ENCODE results near the gene ZSCAN22. TPM values are rescaled to one million over a fixed set of nuclear protein-coding genes. Genes with fewer than 3 reads are reported as not detected.

The ZSCAN22 gene
- total RNA-seq, 1 experiment from 2014 or later: 3.6 TPM

GRCh38 chr19:58351558-58351878, 24.7 kb downstream of the ZSCAN22 start:
- no peak for DNase-seq (ENCODE audit: low read depth)

DNA sequence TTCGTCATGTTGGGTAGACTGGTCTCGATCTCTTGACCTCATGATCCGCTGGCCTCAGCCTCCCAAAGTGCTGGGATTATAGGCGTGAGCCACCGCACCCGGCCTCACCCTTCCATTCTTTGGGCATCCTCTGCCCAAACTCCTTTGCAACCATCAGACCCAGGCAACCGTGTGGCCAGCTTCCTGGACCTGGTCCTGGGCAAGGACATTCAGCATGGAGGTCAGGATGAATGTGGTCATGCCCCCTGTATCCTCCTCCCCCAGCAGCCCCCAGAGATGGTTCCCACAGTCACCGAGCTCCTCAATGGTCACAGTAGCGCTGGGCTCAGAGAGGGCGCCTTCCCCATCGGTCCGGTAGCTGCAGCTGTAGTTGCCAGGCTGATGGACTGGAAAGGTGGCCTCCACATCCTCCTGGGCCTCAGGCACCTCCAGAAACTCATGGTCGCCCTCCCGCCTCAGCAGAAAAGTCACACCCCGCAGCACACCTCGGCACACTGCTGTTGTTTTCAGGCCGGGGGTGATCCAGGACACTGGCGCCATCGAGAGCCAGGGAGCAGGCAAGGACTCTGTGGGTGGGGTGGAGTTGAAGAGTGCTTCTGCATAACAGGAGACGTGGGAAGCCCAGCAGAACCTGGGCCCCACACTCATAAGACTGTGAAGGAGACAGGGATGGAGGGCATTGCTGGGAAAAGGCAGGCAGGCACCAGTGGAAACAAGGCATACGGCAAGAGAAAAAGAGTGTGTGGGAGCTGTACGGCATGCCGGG, 25.4 kb downstream of the ZSCAN22 start:
- DNase-seq (ENCODE audit: low read depth): no peak

DNA sequence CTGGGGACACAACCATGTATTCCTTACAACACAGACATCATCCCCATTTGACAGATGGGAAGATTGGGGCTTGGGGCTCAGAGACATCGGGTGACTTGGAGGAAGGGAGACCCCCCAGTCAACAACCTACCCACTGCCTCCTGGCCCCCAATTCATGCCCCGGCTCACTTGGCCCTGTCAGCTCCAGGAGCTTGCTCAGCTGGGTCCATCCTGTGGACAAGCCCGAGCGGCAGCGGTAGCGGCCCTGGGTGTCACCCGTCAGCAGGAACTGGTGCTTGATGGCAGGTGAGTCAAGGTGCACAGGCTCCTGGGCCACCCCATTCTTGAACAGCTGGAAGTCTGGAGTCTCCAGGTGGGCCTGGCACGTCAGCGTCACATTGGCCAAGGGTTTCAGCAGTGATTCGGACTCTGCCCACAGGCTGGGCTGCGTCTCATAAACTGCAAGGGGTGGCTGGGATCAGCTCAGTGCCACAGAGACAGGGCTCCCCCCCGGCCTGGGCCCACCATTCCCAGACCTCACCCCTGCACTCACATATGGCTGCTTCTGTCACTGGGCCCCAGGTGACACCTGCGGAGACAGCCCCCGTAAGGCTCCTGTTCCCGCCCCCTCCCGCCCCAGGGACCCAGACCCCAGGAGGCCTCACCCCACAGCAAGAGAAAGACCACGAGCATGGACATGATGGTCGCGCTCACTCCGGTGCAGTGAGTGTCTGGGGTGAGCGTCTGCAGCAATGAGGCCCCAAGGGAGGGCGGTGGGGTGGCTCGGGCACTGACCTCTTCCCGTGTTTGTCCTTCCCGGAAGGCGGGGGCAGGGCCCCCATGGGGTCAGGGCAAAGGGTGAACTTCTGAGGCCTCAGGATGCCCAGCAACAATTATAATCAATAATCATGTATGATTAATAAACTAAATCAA, 26.2 kb downstream of the ZSCAN22 start, which contains the start of gene A1BG:
Gene A1BG, minus strand, starts transcription at position 733 of the 912 bp plus-strand sequence. Its CDS starts 55 bp downstream, at position 678.
- DNase-seq (ENCODE audit: low read depth): no peak

- no peak for DNase-seq (ENCODE audit: low read depth)
These were observed 27.1 kb downstream of the ZSCAN22 start for GRCh38 chr19:58353717-58354477.

GRCh38 chr19:58354478-58355030, 27.8 kb downstream of the ZSCAN22 start:
- DNase-seq (ENCODE audit: low read depth): no peak

DNA sequence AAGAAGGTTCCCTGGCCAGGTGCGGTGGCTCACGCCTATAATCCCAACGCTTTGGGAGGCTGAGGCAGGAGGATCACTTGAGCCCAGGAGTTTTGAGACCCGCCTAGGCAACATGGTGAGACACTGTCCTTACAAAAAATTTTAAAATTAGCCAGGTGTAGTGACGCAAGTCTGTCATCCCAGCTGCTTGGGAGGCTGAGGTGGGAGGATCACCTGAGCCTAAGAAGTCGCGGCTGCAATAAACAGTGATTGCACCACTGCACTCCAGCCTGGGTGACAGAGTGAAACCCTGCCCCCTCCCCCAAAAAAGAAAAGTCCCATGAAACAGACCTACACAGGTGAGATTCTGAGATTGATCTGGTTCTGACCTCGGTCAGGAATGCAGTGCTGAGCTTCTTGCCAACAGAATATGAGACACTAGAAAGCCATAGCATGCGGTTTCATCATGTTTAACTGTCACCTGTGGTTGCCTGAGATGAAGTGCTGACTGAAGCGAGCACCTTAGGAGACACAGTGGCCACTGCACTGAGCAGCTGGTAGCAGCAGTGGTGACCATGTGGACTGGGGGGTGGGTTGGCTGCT, 28.5 kb downstream of the ZSCAN22 start:
- no peak for DNase-seq (ENCODE audit: low read depth)

DNA sequence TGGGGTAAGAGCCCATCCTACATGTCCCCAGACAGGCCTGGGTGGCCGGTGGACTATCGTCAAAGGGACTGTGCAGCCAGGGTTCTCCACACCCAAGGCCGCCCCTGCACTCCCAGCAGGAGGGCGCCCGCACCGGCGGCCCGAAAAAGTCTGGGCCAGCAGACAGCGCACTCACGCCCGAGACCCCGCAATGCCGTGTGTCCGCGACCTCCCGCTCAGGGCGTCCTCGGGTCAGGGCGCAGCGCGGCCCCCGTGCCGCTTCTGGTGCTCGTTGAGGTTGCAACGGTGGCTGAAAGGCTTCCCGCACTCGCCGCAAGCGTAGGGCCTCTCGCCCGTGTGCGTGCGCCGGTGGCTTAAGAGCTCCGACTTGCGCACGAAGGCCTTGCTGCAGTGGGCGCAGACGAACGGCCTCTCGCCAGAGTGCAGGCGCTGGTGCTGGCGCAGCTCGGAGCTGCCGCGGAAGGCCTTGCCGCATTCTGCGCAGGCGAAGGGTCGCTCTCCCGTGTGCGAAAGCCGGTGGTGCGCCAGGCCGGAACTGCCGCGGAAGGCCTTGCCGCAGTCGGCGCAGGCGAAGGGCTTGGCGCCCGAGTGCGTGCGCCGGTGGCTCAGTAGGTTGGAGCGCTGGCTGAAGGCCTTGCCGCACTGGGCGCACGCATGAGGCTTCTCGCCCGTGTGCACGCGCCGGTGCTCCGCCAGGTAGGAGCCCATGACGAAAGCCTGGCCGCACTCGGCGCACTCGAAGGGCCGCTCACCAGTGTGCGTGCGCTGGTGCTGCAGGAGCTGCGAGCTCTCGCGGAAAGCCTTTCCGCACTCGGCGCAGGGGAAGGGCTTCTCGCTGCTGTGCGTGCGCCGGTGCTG, 29.3 kb downstream of the ZSCAN22 start:
- DNase-seq (ENCODE audit: low read depth): no peak

DNA sequence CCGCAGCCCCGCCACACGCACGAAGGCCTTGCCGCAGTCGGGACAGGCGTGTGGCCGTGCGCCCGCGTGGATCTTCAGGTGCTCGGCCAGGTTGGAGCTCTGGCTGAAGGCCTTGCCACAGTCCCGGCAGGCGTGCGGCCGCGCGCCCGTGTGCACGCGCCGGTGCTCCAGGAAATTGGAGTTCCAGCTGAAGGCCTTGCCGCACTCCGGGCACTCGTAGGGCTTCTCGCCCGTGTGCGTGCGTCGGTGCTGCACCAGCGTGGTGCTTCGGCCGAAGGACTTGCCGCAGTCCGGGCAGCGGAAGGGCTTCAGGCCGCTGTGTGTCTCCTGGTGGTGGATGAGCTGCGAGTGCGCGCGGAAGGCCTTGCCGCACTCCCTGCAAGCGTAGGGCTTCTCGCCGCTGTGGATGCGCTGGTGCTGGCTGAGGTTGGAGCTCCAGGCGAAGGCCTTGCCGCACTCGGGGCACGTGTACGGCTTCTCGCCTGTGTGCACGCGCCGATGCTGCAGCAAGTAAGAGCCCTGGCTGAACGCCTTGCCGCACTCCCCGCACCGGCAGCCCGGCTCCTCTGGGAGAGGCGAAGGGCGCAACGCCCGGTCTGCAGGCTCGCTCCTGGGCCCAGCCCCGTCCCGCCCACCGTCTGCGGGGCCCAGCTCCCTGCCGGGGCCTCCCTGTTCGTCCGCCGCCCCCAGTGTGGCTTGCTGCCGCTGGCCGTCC, 30.1 kb downstream of the ZSCAN22 start:
- no peak for DNase-seq (ENCODE audit: low read depth)

- DNase-seq (ENCODE audit: low read depth): no peak
These were observed 30.8 kb downstream of the ZSCAN22 start for GRCh38 chr19:58357481-58358145.

DNA sequence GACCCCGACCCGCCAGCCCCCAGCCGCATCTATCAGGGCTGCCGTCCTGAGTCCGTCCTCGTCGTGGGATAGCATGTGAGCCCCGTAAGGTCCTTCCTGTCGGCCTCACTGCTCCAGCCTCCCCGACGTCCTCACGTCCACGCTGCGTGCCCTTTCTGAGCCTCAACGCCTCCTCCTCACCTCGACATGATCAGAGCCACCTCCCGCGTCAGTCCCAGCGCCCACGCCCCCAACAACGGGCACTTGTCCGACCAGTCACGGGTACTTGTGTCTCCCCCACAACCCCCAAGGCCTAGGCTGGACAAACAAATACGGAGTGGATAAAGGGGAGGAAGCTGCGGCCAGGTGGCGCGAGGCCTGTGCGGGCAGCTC, 35.1 kb downstream of the ZSCAN22 start:
- peak; percentile 52 for DNase-seq (ENCODE audit: low read depth)

DNA sequence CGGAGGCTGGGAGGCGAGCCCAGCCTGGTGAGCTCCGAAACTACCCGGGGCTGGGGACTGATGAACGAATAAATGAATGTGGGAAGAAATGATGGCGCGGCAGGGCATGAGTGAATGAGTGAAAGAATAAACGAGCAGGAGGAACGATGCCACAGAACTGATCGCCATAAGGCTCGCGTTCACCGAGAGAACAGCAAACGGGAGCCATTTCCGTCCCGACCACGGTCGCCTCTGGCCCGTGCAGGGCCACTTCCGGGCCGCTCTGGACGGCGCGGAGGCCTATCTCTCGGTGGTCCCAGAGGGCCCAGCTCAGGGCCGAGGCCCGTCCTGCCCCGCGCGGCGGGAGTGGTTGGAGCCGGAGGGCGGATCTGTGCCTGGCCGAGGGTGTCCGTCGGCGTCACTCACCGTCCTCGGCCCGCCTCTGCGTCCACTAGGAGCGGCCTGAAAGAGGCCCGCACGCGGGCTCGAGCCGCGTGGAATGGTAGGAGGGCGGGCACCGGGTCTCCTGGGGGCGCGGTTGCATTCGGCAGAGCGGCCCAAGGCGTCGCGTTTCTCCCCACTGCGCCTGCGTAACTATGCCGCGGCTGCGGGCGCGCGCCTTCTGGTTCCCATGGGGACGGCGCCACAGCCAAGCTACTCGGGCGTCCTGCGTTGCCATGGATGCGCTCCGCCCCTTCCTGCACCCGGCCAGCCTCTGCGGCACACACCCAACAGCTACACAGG, 35.6 kb downstream of the ZSCAN22 start, which contains the start of gene ZNF497:
Gene ZNF497, minus strand, starts transcription at position 480 of the 723 bp plus-strand sequence. CDS start 5,116 bp downstream, outside the sequence.
- peak; percentile 95 for DNase-seq (ENCODE audit: low read depth)

DNA sequence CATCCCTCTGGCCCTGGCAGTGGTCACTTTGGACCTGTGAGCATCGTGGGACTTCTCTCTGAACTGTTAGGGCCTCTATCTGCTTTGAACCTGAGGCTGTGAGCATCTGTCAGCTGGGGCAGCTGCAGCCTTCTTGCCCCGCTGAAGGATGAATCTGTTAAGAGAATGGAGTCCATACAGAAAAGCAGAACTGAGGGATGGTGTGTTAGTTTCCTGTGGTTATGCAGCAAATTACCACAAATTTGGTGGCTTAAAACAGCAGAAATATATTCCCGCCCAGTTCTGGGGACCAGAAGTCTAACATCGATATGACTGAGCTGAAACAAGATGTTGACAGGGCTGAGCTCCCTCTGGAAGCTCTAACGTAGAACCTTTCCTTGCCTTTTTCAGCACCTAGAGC, 37.4 kb downstream of the ZSCAN22 start:
- DNase-seq (ENCODE audit: low read depth): no peak

- DNase-seq (ENCODE audit: low read depth): no peak
These were observed 40.0 kb downstream of the ZSCAN22 start for GRCh38 chr19:58366585-58367430.

DNA sequence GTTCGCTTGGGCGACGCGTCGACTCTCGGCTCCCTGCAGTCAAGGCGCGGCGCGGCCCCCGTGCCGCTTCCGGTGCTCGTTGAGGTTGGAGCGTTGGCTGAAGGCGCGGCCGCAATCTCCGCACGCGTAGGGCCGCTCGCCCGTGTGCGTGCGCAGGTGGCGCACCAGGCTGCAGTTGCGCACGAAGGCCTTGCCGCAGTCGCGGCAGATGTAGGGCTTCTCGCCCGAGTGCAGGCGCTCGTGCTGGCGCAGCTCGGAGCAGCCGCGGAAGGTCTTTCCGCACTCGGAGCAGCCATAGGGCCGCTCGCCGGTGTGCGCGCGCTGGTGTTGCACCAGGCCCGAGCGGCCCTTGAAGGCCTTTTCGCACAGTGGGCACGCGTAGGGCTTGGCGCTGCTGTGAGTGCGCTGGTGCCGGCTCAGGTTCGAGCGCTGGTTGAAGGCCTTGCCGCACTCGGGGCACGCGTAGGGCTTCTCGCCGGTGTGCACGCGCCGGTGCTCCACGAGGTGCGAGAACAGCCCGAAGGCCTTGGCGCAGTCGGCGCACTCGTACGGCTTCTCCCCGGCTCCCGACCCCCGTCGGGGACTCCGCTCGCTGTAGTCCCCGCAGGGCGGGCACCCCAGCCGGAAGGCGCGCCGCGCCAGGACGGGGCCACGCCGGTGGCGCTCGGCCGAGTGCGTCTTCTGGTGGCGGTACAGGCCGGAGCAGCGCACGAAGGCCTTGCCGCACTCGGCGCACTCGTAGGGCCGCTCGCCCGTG, 41.1 kb downstream of the ZSCAN22 start:
- no peak for DNase-seq (ENCODE audit: low read depth)

- no peak for DNase-seq (ENCODE audit: low read depth)
These were observed 42.0 kb downstream of the ZSCAN22 start for GRCh38 chr19:58368561-58369360.
